ENCODE results near the gene PSME2.
"Not testable (repeated sequence)": the region's sequence is repeated elsewhere in the genome, so short reads cannot be mapped to it uniquely, and the experiment has no call there.

The PSME2 gene

DNA sequence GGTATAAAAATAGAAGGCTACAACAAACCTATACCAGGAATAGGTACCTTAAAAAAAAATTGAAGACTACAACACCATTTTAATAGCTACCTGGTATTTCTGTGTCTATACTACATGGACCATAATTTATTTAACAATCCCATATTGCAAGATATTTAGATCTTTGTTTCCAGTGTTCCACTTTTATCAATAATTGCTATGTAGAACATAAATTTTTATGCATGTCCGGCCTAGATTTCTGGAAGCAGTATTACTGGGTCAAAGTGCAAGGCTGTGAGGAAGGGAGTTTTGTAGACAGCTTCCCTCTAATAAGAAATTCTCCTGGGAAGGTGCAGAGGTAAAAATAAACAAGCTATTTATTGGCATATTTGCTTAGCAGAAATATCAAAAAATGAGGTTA, 35.9 kb downstream of the PSME2 start:
- H3K36me3 ChIP-seq (replicated peaks): no peaks in the 10 kb centered on the region
- in situ Hi-C loops (cut with HindIII; ENCODE audit: low pct_ligation_motif_present, low sequenced_read_pairs): no loop called here
- no peak overlapping the region for H3K27ac ChIP-seq
- TF ChIP-seq, protein P1, sequence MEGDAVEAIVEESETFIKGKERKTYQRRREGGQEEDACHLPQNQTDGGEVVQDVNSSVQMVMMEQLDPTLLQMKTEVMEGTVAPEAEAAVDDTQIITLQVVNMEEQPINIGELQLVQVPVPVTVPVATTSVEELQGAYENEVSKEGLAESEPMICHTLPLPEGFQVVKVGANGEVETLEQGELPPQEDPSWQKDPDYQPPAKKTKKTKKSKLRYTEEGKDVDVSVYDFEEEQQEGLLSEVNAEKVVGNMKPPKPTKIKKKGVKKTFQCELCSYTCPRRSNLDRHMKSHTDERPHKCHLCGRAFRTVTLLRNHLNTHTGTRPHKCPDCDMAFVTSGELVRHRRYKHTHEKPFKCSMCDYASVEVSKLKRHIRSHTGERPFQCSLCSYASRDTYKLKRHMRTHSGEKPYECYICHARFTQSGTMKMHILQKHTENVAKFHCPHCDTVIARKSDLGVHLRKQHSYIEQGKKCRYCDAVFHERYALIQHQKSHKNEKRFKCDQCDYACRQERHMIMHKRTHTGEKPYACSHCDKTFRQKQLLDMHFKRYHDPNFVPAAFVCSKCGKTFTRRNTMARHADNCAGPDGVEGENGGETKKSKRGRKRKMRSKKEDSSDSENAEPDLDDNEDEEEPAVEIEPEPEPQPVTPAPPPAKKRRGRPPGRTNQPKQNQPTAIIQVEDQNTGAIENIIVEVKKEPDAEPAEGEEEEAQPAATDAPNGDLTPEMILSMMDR (IDR thresholded peaks at IDR 0.05; ENCODE audit: low read depth, low read length, missing control alignments): no peak
- no peak overlapping the region for H3K4me3 ChIP-seq (ENCODE audit: low read depth, low read length)
- no peak for DNase-seq
- H3K27me3 ChIP-seq (replicated peaks): no peaks in the 10 kb centered on the region

DNA sequence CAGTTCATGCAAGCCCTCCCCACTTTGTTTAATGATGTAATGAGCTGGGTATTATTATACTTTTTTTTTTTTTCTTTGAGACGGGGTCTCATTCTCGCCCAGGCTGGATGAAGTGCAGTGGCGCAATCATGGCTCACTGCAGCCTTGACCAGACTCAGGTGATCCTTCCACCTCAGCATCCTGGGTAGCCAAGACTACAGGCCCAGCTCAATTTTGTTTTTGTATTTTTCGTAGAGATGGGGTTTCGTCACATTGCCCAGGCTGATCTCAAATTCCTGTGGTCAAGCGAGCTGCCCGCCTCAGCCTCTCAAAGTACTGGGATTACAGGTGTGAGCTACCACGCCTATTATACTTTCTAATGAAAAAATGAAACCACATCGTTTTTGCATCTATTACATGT, 36.4 kb downstream of the PSME2 start:
- no peak for DNase-seq
- Histone ChIP-seq H3K4me3 (ENCODE audit: low read depth, low read length) (no peak overlapping the region), H3K27ac (no peak overlapping the region), H3K36me3 (replicated peaks) (no peaks in the 10 kb centered on the region), H3K27me3 (replicated peaks) (no peaks in the 10 kb centered on the region)
- TF ChIP-seq, protein P1 (IDR thresholded peaks at IDR 0.05; ENCODE audit: low read depth, low read length, missing control alignments): no peak
- in situ Hi-C loops (cut with HindIII; ENCODE audit: low pct_ligation_motif_present, low sequenced_read_pairs): no loop called here

DNA sequence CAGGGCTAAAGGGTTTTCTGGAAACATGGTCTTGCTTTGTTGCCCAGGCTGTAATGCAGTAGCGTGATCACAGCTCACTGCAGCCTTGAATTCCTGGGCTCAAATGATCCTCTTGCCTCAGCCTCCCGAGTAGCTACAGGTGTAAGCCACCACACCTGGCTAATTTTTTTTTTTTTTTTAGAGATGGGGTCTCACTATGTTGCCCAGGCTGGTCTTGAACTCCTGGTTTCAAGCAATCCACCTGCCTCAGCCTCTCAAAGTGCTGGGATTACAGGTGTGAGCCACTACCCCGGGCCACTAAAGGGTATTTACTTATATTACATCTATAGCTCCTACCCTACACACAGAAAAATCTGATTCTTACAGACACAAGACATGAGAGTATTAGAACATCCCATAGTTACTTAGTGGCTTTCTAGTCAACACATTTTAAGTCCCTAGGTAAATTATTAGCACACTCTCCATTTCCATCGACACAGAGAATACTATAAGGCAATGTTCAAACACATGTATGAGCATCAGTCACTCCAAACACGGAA, 38.0 kb downstream of the PSME2 start:
- DNase-seq: no peak
- no peaks in the 10 kb centered on the region for H3K27me3 ChIP-seq (replicated peaks)
- H3K27ac ChIP-seq: no peak overlapping the region
- TF ChIP-seq, protein P1 (IDR thresholded peaks at IDR 0.05; ENCODE audit: low read depth, low read length, missing control alignments): no peak
- H3K4me3 ChIP-seq (ENCODE audit: low read depth, low read length): no peak overlapping the region
- in situ Hi-C loops (cut with HindIII; ENCODE audit: low pct_ligation_motif_present, low sequenced_read_pairs): no loop called here
- H3K36me3 ChIP-seq (replicated peaks): no peaks in the 10 kb centered on the region

DNA sequence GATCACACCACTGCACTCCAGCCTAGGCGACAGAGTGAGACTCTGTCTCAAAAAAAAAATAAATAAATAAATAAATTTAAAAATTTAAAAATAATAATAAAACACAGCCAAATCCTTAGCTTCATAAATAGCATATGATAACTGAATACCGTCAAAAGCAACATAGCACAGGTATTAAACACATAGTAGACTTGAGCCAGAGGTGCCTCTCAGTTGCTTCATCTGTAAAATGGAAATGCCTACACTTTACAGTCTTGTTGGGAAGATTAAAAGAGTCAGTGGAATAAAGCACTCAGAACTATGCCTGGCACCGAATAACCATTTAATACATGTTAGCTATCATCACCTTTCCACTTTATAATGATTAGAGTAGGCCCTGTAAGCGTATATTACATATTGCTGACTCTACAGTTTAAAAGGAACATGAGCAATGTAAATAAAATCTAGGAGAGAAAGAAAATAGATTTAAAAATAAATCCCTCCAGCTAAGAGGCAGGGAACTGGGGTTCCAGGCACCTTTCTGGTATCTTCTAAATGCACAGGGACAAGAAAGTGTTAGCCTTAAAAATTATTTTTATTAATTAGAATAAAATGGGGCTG, 39.6 kb downstream of the PSME2 start:
- Histone ChIP-seq H3K27ac (no peak overlapping the region), H3K27me3 (replicated peaks) (no peaks in the 10 kb centered on the region), H3K36me3 (replicated peaks) (no peaks in the 10 kb centered on the region), H3K4me3 (ENCODE audit: low read depth, low read length) (no peak overlapping the region)
- in situ Hi-C loops (cut with HindIII; ENCODE audit: low pct_ligation_motif_present, low sequenced_read_pairs): no loop called here
- DNase-seq: no peak
- TF ChIP-seq, protein P1 (IDR thresholded peaks at IDR 0.05; ENCODE audit: low read depth, low read length, missing control alignments): no peak

DNA sequence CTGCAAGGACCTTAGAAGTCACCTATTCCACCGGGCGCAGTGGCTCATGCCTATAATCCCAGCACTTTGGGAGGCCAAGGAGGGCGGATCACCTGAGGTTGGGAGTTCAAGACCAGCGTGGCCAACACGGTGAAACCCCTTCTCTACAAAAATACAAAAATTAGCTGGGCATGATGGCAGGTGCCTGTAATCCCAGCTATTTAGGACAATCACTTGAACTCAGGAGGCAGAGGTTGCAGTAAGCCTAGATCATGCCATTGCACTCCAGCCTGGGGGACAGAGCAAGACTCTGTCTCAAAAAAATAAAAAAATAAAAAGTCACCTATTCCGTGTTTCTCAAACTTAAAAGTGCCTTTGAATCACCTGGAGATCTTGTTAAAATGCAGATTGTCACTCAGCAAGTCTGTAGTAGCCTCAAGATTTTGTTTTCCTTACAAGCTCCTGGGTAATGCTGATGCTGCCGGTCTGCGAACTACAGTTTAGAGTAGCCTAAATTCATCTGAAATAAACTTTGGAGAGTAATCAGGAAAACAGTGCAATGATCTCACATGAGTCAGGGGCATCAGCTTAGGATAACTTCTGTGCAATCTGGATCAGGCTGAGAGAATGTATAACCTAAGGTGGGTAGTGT, 40.7 kb downstream of the PSME2 start:
- H3K36me3 ChIP-seq (replicated peaks); in situ Hi-C loops (cut with HindIII; ENCODE audit: low pct_ligation_motif_present, low sequenced_read_pairs); H3K4me3 ChIP-seq (ENCODE audit: low read depth, low read length); H3K27me3 ChIP-seq (replicated peaks); DNase-seq; H3K27ac ChIP-seq: not testable (repeated sequence)

DNA sequence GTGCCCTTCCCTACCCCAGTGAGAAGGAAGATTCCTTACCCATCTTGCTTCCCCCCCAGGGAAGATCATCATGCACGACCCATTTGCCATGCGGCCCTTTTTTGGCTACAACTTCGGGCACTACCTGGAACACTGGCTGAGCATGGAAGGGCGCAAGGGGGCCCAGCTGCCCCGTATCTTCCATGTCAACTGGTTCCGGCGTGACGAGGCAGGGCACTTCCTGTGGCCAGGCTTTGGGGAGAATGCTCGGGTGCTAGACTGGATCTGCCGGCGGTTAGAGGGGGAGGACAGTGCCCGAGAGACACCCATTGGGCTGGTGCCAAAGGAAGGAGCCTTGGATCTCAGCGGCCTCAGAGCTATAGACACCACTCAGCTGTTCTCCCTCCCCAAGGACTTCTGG, 43.0 kb downstream of the PSME2 start:
- H3K4me3 ChIP-seq (ENCODE audit: low read depth, low read length): no peak overlapping the region
- H3K27ac ChIP-seq: no peak overlapping the region
- H3K36me3 ChIP-seq (replicated peaks): no peaks in the 10 kb centered on the region
- in situ Hi-C loops (cut with HindIII; ENCODE audit: low pct_ligation_motif_present, low sequenced_read_pairs): no loop called here
- TF ChIP-seq, protein P1 (IDR thresholded peaks at IDR 0.05; ENCODE audit: low read depth, low read length, missing control alignments): no peak
- DNase-seq: no peak
- H3K27me3 ChIP-seq (replicated peaks): no peaks in the 10 kb centered on the region

All from brain microvascular endothelial cell (primary cell).